H1 (cell line): ENCODE results near the gene SMS. TPM values are rescaled to one million over a fixed set of nuclear protein-coding genes. Genes with fewer than 3 reads are reported as not detected.

ENCODE experiments used
- CTCF ChIA-PET: fragments of 300-600 bp; sonication (Branson Sonifier 250); formaldehyde crosslinking; loops from one replicate; lab custom pipeline; 2021; ENCODE audit not compliant: partially characterized antibody; lab: Charles Lee
- POLR2A ChIA-PET: fragments of 300-600 bp; sonication (Branson Sonifier 250); formaldehyde crosslinking; loops from one replicate; lab custom pipeline; 2021; ENCODE audit warnings: inconsistent platforms; ENCODE audit not compliant: partially characterized antibody; lab: Charles Lee
- DNase-seq, 2 experiments: peaks; one replicate each; pipeline versions ENCODE4 v3.0.0 to v3.0.0-alpha.2; 2010 to 2022; ENCODE audit warnings: low spot score in 2 of 2, low read depth in 1 of 2, mixed read lengths in 1 of 2
- FAIRE-seq: peaks from 2 replicates; lab custom pipeline; 2011; peaks lifted over from hg19 to GRCh38; lab: Jason Lieb, UNC
- H2AFZ ChIP-seq: 2 replicates; pipeline ENCODE4 v1.8.1; 2012; ENCODE audit warnings: low read length, inconsistent platforms
- H2AK5ac ChIP-seq: 2 replicates; pipeline ENCODE4 v1.6.1; 2013; ENCODE audit warnings: low read depth, low read length
- H2BK120ac ChIP-seq: replicated peaks from 2 replicates; pipeline ENCODE3; 2013; ENCODE audit warnings: low read depth, low read length, inconsistent platforms
- H2BK12ac ChIP-seq: 2 replicates; pipeline ENCODE4 v1.6.1; 2013; ENCODE audit warnings: low read depth, low read length
- H2BK15ac ChIP-seq: 2 replicates; pipeline ENCODE4 v1.6.1; 2013; ENCODE audit warnings: low read length
- H2BK20ac ChIP-seq: 2 replicates; pipeline ENCODE4 v1.6.1; 2013; ENCODE audit warnings: low read length
- H2BK5ac ChIP-seq: 2 replicates; pipeline ENCODE4 v1.6.1; 2013; ENCODE audit warnings: low read depth, low read length
- H3K14ac ChIP-seq: 2 replicates; pipeline ENCODE4 v1.6.1; 2013; ENCODE audit warnings: inconsistent platforms; ENCODE audit not compliant: insufficient read length
- H3K18ac ChIP-seq: 2 replicates; pipeline ENCODE4 v1.6.1; 2013; ENCODE audit warnings: low read length; ENCODE audit errors: extremely low read depth
- H3K23ac ChIP-seq: 2 replicates; pipeline ENCODE4 v1.6.1; 2013; ENCODE audit warnings: inconsistent platforms; ENCODE audit not compliant: insufficient read length
- H3K23me2 ChIP-seq: 2 replicates; pipeline ENCODE4 v1.6.1; 2013; ENCODE audit warnings: low read depth, low read length
- H3K27ac ChIP-seq: 2 replicates; pipeline ENCODE4 v1.6.1; 2011; ENCODE audit warnings: low read depth, low read length, inconsistent platforms
- H3K27me3 ChIP-seq, 4 experiments: replicated peaks in 1 of 4; 1 replicate in 1 of 4; 2 replicates in 3 of 4; pipeline versions ENCODE4 v1.6.1 to v1.8.1; 2011 to 2013; ENCODE audit warnings: low read length in 3 of 4, mild to moderate bottlenecking in 3 of 4, inconsistent platforms in 2 of 4, mixed read lengths in 2 of 4, moderate library complexity in 1 of 4; ENCODE audit not compliant: control insufficient read depth in 3 of 4, insufficient read depth in 3 of 4; ENCODE audit errors: extremely low read depth in 1 of 4
- H3K36me3 ChIP-seq, 4 experiments: 2 replicates each; pipeline versions ENCODE4 v1.6.1 to v1.8.1; 2011 to 2013; ENCODE audit warnings: mild to moderate bottlenecking in 4 of 4, low read length in 3 of 4, moderate library complexity in 2 of 4, control low read depth in 1 of 4, inconsistent platforms in 1 of 4; ENCODE audit not compliant: insufficient read depth in 4 of 4, control insufficient read depth in 2 of 4
- H3K4ac ChIP-seq: replicated peaks from 2 replicates; pipeline ENCODE3; 2013; ENCODE audit warnings: low read length, low read depth, mixed read lengths, inconsistent platforms; ENCODE audit not compliant: insufficient read length
- H3K4me1 ChIP-seq, 4 experiments: replicated peaks in 1 of 4; 1 replicate in 1 of 4; 2 replicates in 3 of 4; pipeline versions ENCODE4 v1.6.1 to v1.8.1; 2011 to 2013; ENCODE audit warnings: low read length in 3 of 4, inconsistent platforms in 2 of 4, mixed read lengths in 1 of 4; ENCODE audit not compliant: insufficient read depth in 4 of 4, control insufficient read depth in 3 of 4
- H3K4me2 ChIP-seq, 2 experiments: 2 replicates each; pipeline versions ENCODE4 v1.6.1 to v1.8.1; 2011 to 2013; ENCODE audit warnings: low read depth in 2 of 2, low read length in 2 of 2, control low read depth in 1 of 2, inconsistent platforms in 1 of 2, mild to moderate bottlenecking in 1 of 2; ENCODE audit not compliant: insufficient read depth in 1 of 2
- H3K4me3 ChIP-seq, 4 experiments: fragments of 200-600, 300-600 bp in 1 of 4; sonication (generic), shearing (Covaris generic), sonication (Bioruptor Twin) in 1 of 4; 2 replicates each; pipeline versions ENCODE4 v1.5.1 to v1.8.1; 2011 to 2016; ENCODE audit warnings: low read length in 4 of 4, low read depth in 3 of 4, control low read depth in 2 of 4, inconsistent platforms in 2 of 4, mild to moderate bottlenecking in 2 of 4, mixed read lengths in 1 of 4, moderate library complexity in 1 of 4; ENCODE audit not compliant: insufficient read depth in 2 of 4; ENCODE audit errors: extremely low read depth in 1 of 4
- H3K56ac ChIP-seq: replicated peaks from 2 replicates; pipeline ENCODE3; 2013; ENCODE audit warnings: low read depth, mild to moderate bottlenecking, mixed read lengths, low read length, inconsistent platforms; ENCODE audit not compliant: insufficient read length
- H3K79me1 ChIP-seq: 2 replicates; pipeline ENCODE4 v1.6.1; 2013; ENCODE audit warnings: low read depth, low read length, control low read depth
- H3K79me2 ChIP-seq, 2 experiments: 2 replicates each; pipeline versions ENCODE4 v1.6.1 to v1.8.1; 2012 to 2013; ENCODE audit warnings: low read length in 2 of 2, mild to moderate bottlenecking in 2 of 2, inconsistent platforms in 1 of 2; ENCODE audit not compliant: insufficient read depth in 2 of 2, control insufficient read depth in 1 of 2
- H3K9ac ChIP-seq, 4 experiments: replicated peaks in 1 of 4; 1 replicate in 1 of 4; 2 replicates in 3 of 4; pipeline versions ENCODE4 v1.6.1 to v1.8.1; 2011 to 2013; ENCODE audit warnings: low read depth in 3 of 4, low read length in 3 of 4, control low read depth in 2 of 4, mild to moderate bottlenecking in 2 of 4, moderate library complexity in 2 of 4, inconsistent platforms in 1 of 4; ENCODE audit errors: extremely low read depth in 1 of 4
- H3K9me3 ChIP-seq, 2 experiments: 2 replicates each; pipeline versions ENCODE4 v1.6.1 to v1.8.1; 2012 to 2013; ENCODE audit warnings: mild to moderate bottlenecking in 2 of 2, moderate library complexity in 2 of 2, control low read depth in 1 of 2, inconsistent platforms in 1 of 2, low read depth in 1 of 2, low read length in 1 of 2, mixed read lengths in 1 of 2; ENCODE audit not compliant: insufficient read depth in 2 of 2
- H4K20me1 ChIP-seq, 2 experiments: replicated peaks in 1 of 2; 2 replicates each; pipeline versions ENCODE3 to v1.8.1; 2011 to 2013; ENCODE audit warnings: inconsistent platforms in 2 of 2, low read length in 2 of 2, mild to moderate bottlenecking in 1 of 2; ENCODE audit not compliant: insufficient read depth in 2 of 2, control insufficient read depth in 1 of 2
- H4K5ac ChIP-seq: 2 replicates; pipeline ENCODE4 v1.6.1; 2013; ENCODE audit warnings: low read length, low read depth, mixed read lengths, inconsistent platforms; ENCODE audit not compliant: insufficient read length
- H4K8ac ChIP-seq: 2 replicates; pipeline ENCODE4 v1.8.0; 2013; ENCODE audit warnings: mild to moderate bottlenecking, moderate library complexity, low read length, inconsistent platforms; ENCODE audit not compliant: insufficient read depth; ENCODE audit errors: extremely low read depth
- H4K91ac ChIP-seq: replicated peaks from 2 replicates; pipeline ENCODE3; 2013; ENCODE audit warnings: low read length, mixed read lengths, inconsistent platforms; ENCODE audit not compliant: insufficient read length
- CBX8 ChIP-seq: fragments of 300-800, 300-1000 bp; sonication (generic); IDR thresholded peaks from 2 replicates; pipeline ENCODE4 v1.7.1; 2016; ENCODE audit warnings: low read depth, low read length, borderline replicate concordance
- EZH2 ChIP-seq: fragments of 200-600 bp; sonication (generic); IDR thresholded peaks from 2 replicates; pipeline ENCODE4 v1.7.1; 2012; ENCODE audit warnings: low read depth, mild to moderate bottlenecking, moderate library complexity, low read length, inconsistent platforms; ENCODE audit not compliant: severe bottlenecking
- NRF1 ChIP-seq: IDR thresholded peaks from 2 replicates; pipeline ENCODE4 v1.6.1; 2011; ENCODE audit warnings: mild to moderate bottlenecking, low read depth, low read length, improper control_type of control experiment
- POLR2A ChIP-seq, 2 experiments: IDR thresholded peaks; 1 replicate in 1 of 2; 2 replicates in 1 of 2; pipeline ENCODE4 v1.6.1; 2011; ENCODE audit warnings: low read depth in 2 of 2, low read length in 2 of 2, mild to moderate bottlenecking in 2 of 2; ENCODE audit errors: control extremely low read depth in 1 of 2
- POLR2AphosphoS5 ChIP-seq: IDR thresholded peaks from 2 replicates; pipeline ENCODE4 v1.6.1; 2011; ENCODE audit warnings: low read depth, low read length
- RBBP5 ChIP-seq: IDR thresholded peaks from 2 replicates; pipeline ENCODE4 v1.7.1; 2012; ENCODE audit warnings: low read depth, mild to moderate bottlenecking, inconsistent platforms, low read length, moderate library complexity, borderline replicate concordance
- RFX5 ChIP-seq: IDR thresholded peaks from 2 replicates; pipeline ENCODE4 v1.6.1; 2011; ENCODE audit warnings: low read depth, low read length, improper control_type of control experiment, borderline replicate concordance
- RNF2 ChIP-seq: fragments of 200-900, 300-1000 bp; sonication (generic); IDR thresholded peaks from 2 replicates; pipeline ENCODE4 v1.7.1; 2016; ENCODE audit warnings: borderline replicate concordance, low read depth, mild to moderate bottlenecking, antibody characterized with exemption, low read length; ENCODE audit not compliant: poor library complexity, severe bottlenecking; ENCODE audit errors: missing control alignments
- SUZ12 ChIP-seq: fragments of 200-600 bp; sonication (generic); IDR thresholded peaks from 2 replicates; pipeline ENCODE4 v1.6.1; 2012; ENCODE audit warnings: mild to moderate bottlenecking, inconsistent platforms, low read length, moderate library complexity, mixed read lengths
- WGBS, 2 experiments: shearing (Covaris generic) in 1 of 2; methylation state at CpG; one replicate each; pipeline versions ENCODE4 v1.1.6 to v1.1.7; 2013 to 2015; ENCODE audit warnings: low lambda C conversion rate in 2 of 2, mixed read lengths in 2 of 2, inconsistent platforms in 1 of 2, low coverage in 1 of 2, missing lambda C conversion rate in 1 of 2; ENCODE audit not compliant: insufficient replicate concordance in 2 of 2, insufficient coverage in 1 of 2, insufficient read length in 1 of 2; ENCODE audit errors: extremely low coverage in 1 of 2, missing lambda C conversion rate in 1 of 2; 5-methylcytosine and 5-hydroxymethylcytosine counted together
- polyA plus RNA-seq, 7 experiments: library from polyadenylated mRNA; depleted of rRNA in 3 of 7; stranded (reverse) in 5 of 7; unstranded in 2 of 7; fragments of >200 nt in 5 of 7; fragments of 200-250 nt in 2 of 7; gene quantifications; 1 replicate in 5 of 7; 2 replicates in 1 of 7; 4 replicates in 1 of 7; pipeline versions ENCODE4 v1.2.1 to v1.2.3, GENCODE V29; 2011 to 2013; ENCODE audit warnings: missing spikeins in 2 of 7, mixed read lengths in 2 of 7
- total RNA-seq: library from RNA; stranded (reverse); fragmentation: NEBNext Ultra II Directional; extraction: Animal tissue kit (Norgen Biotek cat#: 25700); gene quantifications from 2 replicates; pipeline ENCODE4 v1.2.1, GENCODE V29; 2021

SMS gene
- total and polyA plus RNA-seq, 2 of the 8 experiments (the other 6 are each of a cell fraction or from before 2014, with no cell fraction given), result 66.3 to 256 TPM

DNA sequence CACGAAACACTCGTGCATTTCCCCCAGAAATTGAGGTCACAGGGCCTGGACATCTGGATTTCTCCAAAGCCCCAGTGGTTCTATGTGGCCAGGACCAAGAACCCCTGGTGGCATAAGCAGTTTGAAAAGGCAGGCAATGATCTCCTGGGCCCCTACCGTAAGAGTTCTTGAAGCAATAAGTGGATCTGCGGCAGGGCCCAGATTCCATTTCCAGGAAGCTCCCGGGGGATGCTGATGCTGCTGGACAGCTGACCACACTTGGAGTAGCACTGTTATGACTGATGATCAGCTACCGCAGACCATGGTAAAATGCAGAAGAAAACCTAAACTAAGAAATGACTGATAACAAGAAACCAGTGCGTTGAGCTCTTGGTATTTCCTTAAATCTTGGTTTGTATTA, 27.8 kb downstream of the SMS start:
- Histone ChIP-seq H3K23me2 (no peaks in the 10 kb centered on the region), H3K56ac (no peak overlapping the region), H2BK120ac (no peak overlapping the region), H4K5ac (no peak overlapping the region), H3K79me2 (peaks cover 5 to 44% of the 10 kb centered on the region in 2 experiments; a peak in 3 of 4 replicates), H2BK20ac (no peak overlapping the region), H3K27me3 (no peaks in the 10 kb centered on the region), H3K23ac (no peak overlapping the region), H3K4me3 (no peak overlapping the region), H3K14ac (no peak overlapping the region), H3K4me1 (peaks cover 0 to 2% (median 0%) of the 10 kb centered on the region in 4 experiments; a peak in 1 of 7 replicates), H2BK12ac (no peak overlapping the region), H4K8ac (no peak overlapping the region), H4K20me1 (peaks cover 4 to 6% of the 10 kb centered on the region in 2 experiments), H4K91ac (no peak overlapping the region), H2BK5ac (no peak overlapping the region), H3K4ac (no peak overlapping the region), H3K9ac (no peak overlapping the region), H3K27ac (no peak overlapping the region), H3K36me3 (peaks cover 0 to 28% (median 2%) of the 10 kb centered on the region in 4 experiments; a peak in 3 of 8 replicates), H2AFZ (no peak overlapping the region), H2AK5ac (no peak overlapping the region), H3K4me2 (no peak overlapping the region), H2BK15ac (no peak overlapping the region), H3K18ac (no peak overlapping the region), H3K79me1 (no peaks in the 10 kb centered on the region), H3K9me3 (no peaks in the 10 kb centered on the region)
- ChIA-PET CTCF (no interaction called here), POLR2A (no interaction called here)
- FAIRE-seq (no peak), DNase-seq (no peak)
- TF ChIP-seq POLR2AphosphoS5 (no peak), RFX5 (no peak), NRF1 (no peak), RBBP5 (no peak), RNF2 (no peak), SUZ12 (no peak), CBX8 (no peak), POLR2A (IDR thresholded peaks at IDR 0.05; ENCODE audit: control extremely low read depth in 1 of 2, low read depth in 2 of 2, low read length in 2 of 2) (no peak), EZH2 (no peak)
- WGBS, 2 experiments, result 88% methylated on average over 3 of the region's 7 CpGs; no CpG with 5 or more reads in 1 of the 2 experiments
